H9 (cell line): ENCODE results near the gene RTTN. TPM values are rescaled to one million over a fixed set of nuclear protein-coding genes. Genes with fewer than 3 reads are reported as not detected.

ENCODE experiments used
- DNase-seq: peaks from one replicate; pipeline ENCODE4 v3.0.0-alpha.2; 2017
- H2AFZ ChIP-seq: one replicate; pipeline ENCODE4 v1.6.1; 2013; ENCODE audit warnings: mild to moderate bottlenecking, low read length, control low read depth, moderate library complexity
- H2AK5ac ChIP-seq: 2 replicates; pipeline ENCODE4 v1.6.1; 2013; ENCODE audit warnings: low read length, control low read depth, mixed read lengths; ENCODE audit not compliant: insufficient read length
- H2BK120ac ChIP-seq: one replicate; pipeline ENCODE4 v1.6.1; 2013; ENCODE audit warnings: low read depth, mild to moderate bottlenecking, low read length, control low read depth, inconsistent platforms; ENCODE audit not compliant: poor library complexity, severe bottlenecking
- H2BK12ac ChIP-seq: 2 replicates; pipeline ENCODE4 v1.6.1; 2013; ENCODE audit warnings: low read length, control low read depth, mixed read lengths, low read depth; ENCODE audit not compliant: insufficient read length
- H2BK15ac ChIP-seq: 2 replicates; pipeline ENCODE4 v1.6.1; 2013; ENCODE audit warnings: low read depth, low read length, control low read depth
- H2BK20ac ChIP-seq: one replicate; pipeline ENCODE4 v1.6.1; 2013; ENCODE audit warnings: low read depth, mild to moderate bottlenecking, low read length, control low read depth, inconsistent platforms; ENCODE audit not compliant: poor library complexity, severe bottlenecking
- H2BK5ac ChIP-seq: 2 replicates; pipeline ENCODE4 v1.6.1; 2013; ENCODE audit warnings: low read length, control low read depth, mixed read lengths; ENCODE audit not compliant: insufficient read length
- H3K14ac ChIP-seq: 2 replicates; pipeline ENCODE4 v1.6.1; 2013; ENCODE audit warnings: low read length, control low read depth; ENCODE audit not compliant: insufficient read depth
- H3K18ac ChIP-seq: 2 replicates; pipeline ENCODE4 v1.6.1; 2013; ENCODE audit warnings: low read depth, mild to moderate bottlenecking, mixed read lengths, low read length, control low read depth; ENCODE audit not compliant: insufficient read length
- H3K23ac ChIP-seq: 2 replicates; pipeline ENCODE4 v1.6.1; 2013; ENCODE audit warnings: low read length, control low read depth, mixed read lengths, low read depth; ENCODE audit not compliant: insufficient read length
- H3K23me2 ChIP-seq: 2 replicates; pipeline ENCODE4 v1.6.1; 2013; ENCODE audit warnings: low read depth, mild to moderate bottlenecking, mixed read lengths, low read length, control low read depth; ENCODE audit not compliant: insufficient read length, poor library complexity, severe bottlenecking
- H3K27ac ChIP-seq: 2 replicates; pipeline ENCODE4 v1.5.1; 2013; ENCODE audit warnings: low read length, control low read depth, mixed read lengths, low read depth; ENCODE audit not compliant: insufficient read length
- H3K27me3 ChIP-seq: 2 replicates; pipeline ENCODE4 v1.6.1; 2013; ENCODE audit warnings: low read length, control low read depth, inconsistent platforms; ENCODE audit not compliant: insufficient read depth
- H3K4ac ChIP-seq: 2 replicates; pipeline ENCODE4 v1.6.1; 2013; ENCODE audit warnings: low read depth, mild to moderate bottlenecking, control low read depth, inconsistent platforms, low read length, moderate library complexity
- H3K4me1 ChIP-seq: 2 replicates; pipeline ENCODE4 v1.6.1; 2013; ENCODE audit warnings: low read length, control low read depth, inconsistent platforms; ENCODE audit not compliant: insufficient read depth
- H3K4me2 ChIP-seq: 2 replicates; pipeline ENCODE4 v1.6.1; 2013; ENCODE audit warnings: low read length, control low read depth, mixed read lengths; ENCODE audit not compliant: insufficient read length, insufficient read depth
- H3K56ac ChIP-seq: 2 replicates; pipeline ENCODE4 v1.6.1; 2013; ENCODE audit warnings: low read depth, mild to moderate bottlenecking, mixed read lengths, low read length, control low read depth; ENCODE audit not compliant: insufficient read length
- H3K79me1 ChIP-seq: 2 replicates; pipeline ENCODE4 v1.6.1; 2013; ENCODE audit warnings: low read depth, mild to moderate bottlenecking, moderate library complexity, low read length, control low read depth, inconsistent platforms; ENCODE audit not compliant: insufficient read depth, poor library complexity, severe bottlenecking
- H3K79me2 ChIP-seq: 2 replicates; pipeline ENCODE4 v1.6.1; 2013; ENCODE audit warnings: low read length, control low read depth, inconsistent platforms; ENCODE audit not compliant: insufficient read depth
- H3K9ac ChIP-seq: 2 replicates; pipeline ENCODE4 v1.6.1; 2013; ENCODE audit warnings: low read length, control low read depth, mixed read lengths; ENCODE audit not compliant: insufficient read length; ENCODE audit errors: extremely low read depth
- H3K9me3 ChIP-seq: one replicate; pipeline ENCODE4 v1.6.1; 2013; ENCODE audit warnings: low read depth, low read length, inconsistent platforms; ENCODE audit not compliant: control insufficient read depth
- H3T11ph ChIP-seq: one replicate; pipeline ENCODE4 v1.6.1; 2013; ENCODE audit warnings: mild to moderate bottlenecking, low read length, control low read depth, inconsistent platforms
- H4K20me1 ChIP-seq: one replicate; pipeline ENCODE4 v1.6.1; 2013; ENCODE audit not compliant: control insufficient read depth, insufficient read length, insufficient read depth
- H4K5ac ChIP-seq: 2 replicates; pipeline ENCODE4 v1.6.1; 2013; ENCODE audit warnings: low read depth, mild to moderate bottlenecking, mixed read lengths, low read length, control low read depth; ENCODE audit not compliant: insufficient read length
- H4K8ac ChIP-seq: replicated peaks from 2 replicates; pipeline ENCODE4 v1.6.1; 2013; ENCODE audit warnings: low read length, control low read depth, mixed read lengths, low read depth; ENCODE audit not compliant: insufficient read length
- H4K91ac ChIP-seq: 2 replicates; pipeline ENCODE4 v1.6.1; 2013; ENCODE audit warnings: low read depth, mild to moderate bottlenecking, moderate library complexity, mixed read lengths, low read length, control low read depth; ENCODE audit not compliant: insufficient read length
- H3K27ac Mint-ChIP-seq, 3 experiments: 2 replicates in 2 of 3; 3 replicates in 1 of 3; pipeline ENCODE4 v1.8.0; 2020 to 2021; ENCODE audit warnings: mixed read lengths in 3 of 3, mild to moderate bottlenecking in 1 of 3, moderate library complexity in 1 of 3
- H3K27me3 Mint-ChIP-seq: 2 replicates; pipeline ENCODE4 v1.8.0; 2021; ENCODE audit warnings: low read depth, mild to moderate bottlenecking, moderate library complexity, mixed read lengths
- H3K36me3 Mint-ChIP-seq, 3 experiments: 2 replicates in 2 of 3; 3 replicates in 1 of 3; pipeline ENCODE4 v1.8.0; 2020 to 2021; ENCODE audit warnings: low read depth in 3 of 3, mixed read lengths in 3 of 3; ENCODE audit not compliant: insufficient read depth in 1 of 3
- H3K4me1 Mint-ChIP-seq, 2 experiments: 2 replicates each; pipeline ENCODE4 v1.8.0; 2020; ENCODE audit warnings: mixed read lengths in 2 of 2
- H3K4me3 Mint-ChIP-seq, 2 experiments: 2 replicates in 1 of 2; 3 replicates in 1 of 2; pipeline ENCODE4 v1.8.0; 2020 to 2021; ENCODE audit warnings: mild to moderate bottlenecking in 2 of 2, mixed read lengths in 2 of 2, moderate library complexity in 1 of 2
- H3K9me3 Mint-ChIP-seq, 2 experiments: 2 replicates in 1 of 2; 3 replicates in 1 of 2; pipeline ENCODE4 v1.8.0; 2020; ENCODE audit warnings: mild to moderate bottlenecking in 2 of 2, mixed read lengths in 2 of 2, moderate library complexity in 1 of 2
- WGBS: extraction: QIAGEN DNeasy Blood & Tissue Kit; methylation state at CpG from one replicate; pipeline ENCODE4 v1.1.7; 2013; ENCODE audit warnings: missing lambda C conversion rate, low lambda C conversion rate, mixed read lengths; ENCODE audit not compliant: insufficient read length; ENCODE audit errors: extremely low coverage; 5-methylcytosine and 5-hydroxymethylcytosine counted together
- total RNA-seq: library from RNA; stranded (reverse); gene quantifications from 2 replicates; pipeline ENCODE4 v1.2.1, GENCODE V29; 2021
- TF ChIP-seq, protein P1 (sequence below): fragments of 200-600 bp; sonication (generic); conservative IDR thresholded peaks from 3 replicates; pipeline ENCODE4 v1.8.0; 2021; ENCODE audit warnings: antibody characterized with exemption, mild to moderate bottlenecking

RTTN gene
- total RNA-seq, 1 experiment from 2014 or later: 17.6 TPM

DNA sequence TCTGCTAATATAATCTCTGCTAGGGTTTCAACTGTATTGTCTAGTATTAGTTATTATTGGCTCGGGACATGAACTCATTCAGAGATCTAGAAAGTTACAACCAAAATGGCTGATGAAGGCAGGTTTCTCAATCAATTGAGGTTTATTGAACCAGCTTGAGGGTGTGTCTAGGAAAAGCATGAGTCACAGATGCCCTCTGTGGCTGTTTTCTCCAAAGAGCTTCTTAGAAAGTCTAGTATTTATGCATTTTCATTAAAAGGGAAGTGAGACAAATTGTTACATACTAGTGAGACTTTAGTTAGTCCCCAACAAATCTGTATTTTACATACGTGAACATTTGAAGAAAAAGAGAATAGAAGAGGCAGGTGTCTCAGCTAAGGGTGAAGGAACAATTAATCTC is 23.0 kb upstream of the RTTN start:
- Histone ChIP-seq H3K4me2 (no peak overlapping the region), H2BK12ac (no peak overlapping the region), H3K79me1 (no peaks in the 10 kb centered on the region), H3K4ac (no peak overlapping the region), H3K56ac (no peak overlapping the region), H2BK5ac (no peak overlapping the region), H3K4me1 (no peaks in the 10 kb centered on the region), H4K8ac (no peak overlapping the region), H4K91ac (no peak overlapping the region), H3K27ac (no peak overlapping the region), H3K23ac (no peak overlapping the region), H3K14ac (no peak overlapping the region), H2BK15ac (no peak overlapping the region), H2BK120ac (no peak overlapping the region), H3K23me2 (no peaks in the 10 kb centered on the region), H3K79me2 (no peaks in the 10 kb centered on the region), H2BK20ac (no peak overlapping the region), H2AK5ac (no peak overlapping the region), H2AFZ (no peak overlapping the region), H3K9ac (no peak overlapping the region), H4K20me1 (no peaks in the 10 kb centered on the region), H3K18ac (no peak overlapping the region), H3K27me3 (no peaks in the 10 kb centered on the region), H4K5ac (no peak overlapping the region), H3T11ph (no peak overlapping the region), H3K9me3 (peaks cover 7% of the 10 kb centered on the region)
- H3K27me3 Mint-ChIP-seq: peaks cover 8% of the 10 kb centered on the region
- no CpG with 5 or more reads among the region's 2 CpGs for WGBS
- no peaks in the 10 kb centered on the region for H3K4me1 Mint-ChIP-seq
- H3K36me3 Mint-ChIP-seq: peaks cover 0 to 15% (median 0%) of the 10 kb centered on the region in 3 experiments; a peak in 4 of 7 replicates
- TF ChIP-seq, protein P1, sequence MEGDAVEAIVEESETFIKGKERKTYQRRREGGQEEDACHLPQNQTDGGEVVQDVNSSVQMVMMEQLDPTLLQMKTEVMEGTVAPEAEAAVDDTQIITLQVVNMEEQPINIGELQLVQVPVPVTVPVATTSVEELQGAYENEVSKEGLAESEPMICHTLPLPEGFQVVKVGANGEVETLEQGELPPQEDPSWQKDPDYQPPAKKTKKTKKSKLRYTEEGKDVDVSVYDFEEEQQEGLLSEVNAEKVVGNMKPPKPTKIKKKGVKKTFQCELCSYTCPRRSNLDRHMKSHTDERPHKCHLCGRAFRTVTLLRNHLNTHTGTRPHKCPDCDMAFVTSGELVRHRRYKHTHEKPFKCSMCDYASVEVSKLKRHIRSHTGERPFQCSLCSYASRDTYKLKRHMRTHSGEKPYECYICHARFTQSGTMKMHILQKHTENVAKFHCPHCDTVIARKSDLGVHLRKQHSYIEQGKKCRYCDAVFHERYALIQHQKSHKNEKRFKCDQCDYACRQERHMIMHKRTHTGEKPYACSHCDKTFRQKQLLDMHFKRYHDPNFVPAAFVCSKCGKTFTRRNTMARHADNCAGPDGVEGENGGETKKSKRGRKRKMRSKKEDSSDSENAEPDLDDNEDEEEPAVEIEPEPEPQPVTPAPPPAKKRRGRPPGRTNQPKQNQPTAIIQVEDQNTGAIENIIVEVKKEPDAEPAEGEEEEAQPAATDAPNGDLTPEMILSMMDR: no peak
- H3K9me3 Mint-ChIP-seq: peaks cover 12 to 20% of the 10 kb centered on the region in 2 experiments
- no peak overlapping the region for H3K4me3 Mint-ChIP-seq
- no peak overlapping the region for H3K27ac Mint-ChIP-seq
- no peak for DNase-seq
